H4 (cell line): Measurements from ENCODE around the gene ASPSCR1. TPM values are rescaled to one million over a fixed set of nuclear protein-coding genes. Genes with fewer than 3 reads are reported as not detected.

Experiments used
- DNase-seq: peaks from one replicate; pipeline ENCODE4 v3.0.0-alpha.2; 2015; ENCODE audit warnings: low spot score
- total RNA-seq: library from RNA; depleted of rRNA; stranded (reverse); fragments of >200 nt; shearing (Covaris generic); gene quantifications from 2 replicates; pipeline ENCODE4 v1.2.3, GENCODE V29; 2014

Gene ASPSCR1
- total RNA-seq, 1 experiment from 2014 or later, result 24.9 TPM

DNA sequence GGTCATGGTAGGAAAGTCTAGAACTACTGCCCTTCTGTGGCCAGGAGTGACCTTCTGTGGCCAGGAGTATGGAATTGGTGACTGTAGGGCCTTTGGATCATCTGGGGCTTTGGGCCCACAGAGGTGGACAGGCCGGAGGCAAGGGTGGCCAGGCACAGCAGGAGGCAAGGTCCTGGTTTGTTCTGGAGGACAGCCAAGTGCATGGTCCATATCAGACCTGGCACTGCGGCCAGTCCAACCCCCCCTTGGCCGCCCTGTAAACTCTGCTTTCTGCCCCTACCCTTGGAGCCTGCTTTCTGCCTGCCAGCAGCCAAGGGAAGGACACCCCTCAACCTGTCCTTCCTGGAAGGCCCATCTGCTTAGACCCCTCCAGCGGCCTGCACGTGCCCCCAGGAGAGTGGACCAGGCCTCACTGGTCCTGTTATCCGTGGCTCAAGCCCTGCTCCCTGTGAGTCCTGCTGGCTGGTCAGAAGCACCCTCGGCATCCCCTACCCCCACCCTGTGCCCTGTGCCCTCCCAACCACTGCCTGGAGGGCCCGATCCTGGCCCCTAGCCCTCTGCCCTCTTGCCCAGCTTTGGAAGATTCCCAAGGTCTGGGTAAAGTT is 62.4 kb downstream of the ASPSCR1 start:
- no peak for DNase-seq

- DNase-seq, result no peak
Observed at GRCh38 chr17:82041144-82041814, 63.9 kb downstream of the ASPSCR1 start.

- no peak for DNase-seq
Observed at GRCh38 chr17:82042649-82043048, 65.2 kb downstream of the ASPSCR1 start.

GRCh38 chr17:82043507-82043906 is 66.1 kb downstream of the ASPSCR1 start:
- DNase-seq, result no peak

GRCh38 chr17:82045936-82046484 is 68.6 kb downstream of the ASPSCR1 start:
- DNase-seq, result no peak

GRCh38 chr17:82046903-82047302 is 69.5 kb downstream of the ASPSCR1 start:
- no peak for DNase-seq

DNA sequence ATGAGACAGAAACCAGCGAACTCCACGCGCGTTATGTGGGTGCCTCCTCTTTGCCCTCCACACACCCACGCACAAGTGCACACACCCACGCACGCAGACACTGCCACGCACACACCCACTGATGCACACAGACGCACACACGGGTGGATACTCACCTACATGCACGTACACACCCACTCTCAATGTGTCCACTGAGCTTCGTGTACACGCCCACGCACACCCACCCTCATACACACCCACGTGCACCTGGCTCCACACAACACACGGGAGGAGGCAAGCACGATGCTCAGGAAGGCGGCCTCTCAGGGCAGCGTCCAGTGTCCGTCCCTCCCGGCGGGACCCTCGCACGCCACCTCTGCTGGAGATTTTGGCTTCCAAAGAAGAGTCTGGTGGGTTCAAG is 70.0 kb downstream of the ASPSCR1 start:
- no peak for DNase-seq

DNA sequence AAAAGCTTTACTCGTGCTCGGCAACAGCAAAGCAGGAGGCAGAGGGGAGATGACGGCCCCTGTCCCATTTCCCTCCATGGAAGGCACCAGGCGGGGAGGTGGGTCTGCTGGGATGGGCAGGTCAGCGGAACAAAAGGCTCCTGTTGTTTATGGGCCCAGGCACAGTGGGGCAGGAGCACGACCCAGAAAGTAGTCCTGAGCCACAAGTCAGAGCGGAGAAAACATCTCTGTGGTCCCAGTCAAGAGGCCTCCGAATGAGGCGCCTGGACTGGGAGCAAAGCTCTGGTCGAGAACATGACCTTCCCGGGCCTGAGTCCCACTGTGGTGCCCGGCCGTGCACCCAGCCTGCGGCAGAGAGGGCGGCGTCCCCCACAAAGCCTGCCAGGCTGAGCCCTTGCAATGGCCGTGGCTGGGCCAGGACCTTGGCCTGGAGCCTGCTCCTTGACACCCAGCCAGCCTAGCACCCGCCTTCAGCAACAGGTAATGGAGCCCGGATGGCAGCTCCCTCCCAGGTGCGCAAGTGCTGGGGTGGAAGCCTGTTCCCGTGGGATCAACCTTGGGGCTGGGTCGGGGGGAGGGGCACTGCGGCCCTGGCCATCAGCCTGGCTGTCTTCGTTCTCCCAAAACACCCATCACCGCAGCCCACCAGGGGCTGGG is 70.6 kb downstream of the ASPSCR1 start:
- no peak for DNase-seq

GRCh38 chr17:82048571-82048971 is 71.1 kb downstream of the ASPSCR1 start:
- no peak for DNase-seq

DNA sequence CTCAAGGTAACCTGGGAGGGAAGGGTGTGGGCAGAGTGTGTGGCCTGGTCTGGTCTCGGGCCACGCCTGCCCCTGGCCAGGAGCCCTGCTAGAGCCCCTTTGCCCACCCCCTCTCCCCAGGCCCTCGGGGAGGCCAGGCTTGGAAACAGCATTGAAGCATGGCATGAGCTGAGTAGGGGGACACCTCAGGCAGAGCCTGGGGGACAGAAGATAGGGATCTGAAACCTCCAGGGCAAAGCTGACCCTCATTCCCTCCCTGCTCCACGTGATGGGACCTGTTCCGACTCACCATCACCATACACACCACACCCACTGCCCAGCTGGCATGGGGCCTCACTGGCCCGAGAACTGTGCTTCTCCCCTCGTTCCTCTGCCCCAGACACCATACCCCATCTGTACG is 71.7 kb downstream of the ASPSCR1 start:
- no peak for DNase-seq

GRCh38 chr17:82049521-82049971 is 72.1 kb downstream of the ASPSCR1 start:
- no peak for DNase-seq

GRCh38 chr17:82050152-82050760 is 72.8 kb downstream of the ASPSCR1 start:
- DNase-seq, result no peak

DNA sequence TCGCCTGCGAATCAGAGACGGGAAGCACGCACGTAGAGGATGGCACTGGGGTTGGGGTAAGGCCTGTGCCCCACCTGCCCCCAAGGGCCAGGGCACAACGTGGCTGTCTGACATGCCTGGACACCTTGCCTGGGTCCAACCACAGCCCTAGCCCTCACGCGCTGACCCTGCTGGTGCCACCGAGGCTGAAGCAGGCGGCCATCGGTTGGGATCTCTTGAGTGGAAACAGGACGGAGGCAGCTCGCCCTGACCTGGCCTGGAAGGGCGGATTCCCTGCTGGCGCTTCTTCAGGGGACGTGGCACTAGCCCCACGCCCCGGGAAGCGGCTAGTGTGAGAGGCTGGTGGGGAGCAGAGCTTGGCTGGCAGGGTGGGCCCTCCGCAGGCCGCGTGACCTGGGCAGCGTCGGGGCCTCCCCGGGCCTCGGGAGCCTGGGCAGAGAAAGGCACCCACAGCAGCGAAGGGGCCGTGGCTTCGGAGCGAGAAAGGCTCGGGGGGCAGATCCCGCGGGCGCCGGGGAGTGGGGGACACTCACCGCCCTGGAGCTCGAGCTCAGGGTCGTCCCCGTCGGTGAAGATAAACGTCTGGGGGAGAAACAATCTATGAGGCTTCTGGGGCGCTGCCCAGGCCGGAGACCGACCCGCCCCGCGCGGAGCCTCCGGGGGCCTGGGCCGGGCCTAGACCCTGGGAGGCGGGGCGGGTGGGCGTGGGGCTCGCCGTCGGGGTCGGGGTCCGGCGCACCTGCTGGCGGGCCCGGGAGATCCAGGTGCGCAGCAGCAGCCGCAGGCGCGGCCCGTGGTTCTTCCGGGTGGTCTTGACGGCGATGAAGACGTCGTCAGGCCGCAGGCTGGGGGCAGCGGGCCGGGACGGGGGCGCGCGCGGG is 73.6 kb downstream of the ASPSCR1 start:
- DNase-seq, result no peak

- DNase-seq, result no peak
Observed at GRCh38 chr17:82051776-82052637, 74.6 kb downstream of the ASPSCR1 start, which contains the start of the genes GPS1 and RFNG. GPS1 (plus strand) TSS chr17:82051898; CDS start chr17:82051932, 34 bp downstream. RFNG (minus strand) TSS chr17:82051811; CDS start chr17:82051766, 45 bp downstream.

DNA sequence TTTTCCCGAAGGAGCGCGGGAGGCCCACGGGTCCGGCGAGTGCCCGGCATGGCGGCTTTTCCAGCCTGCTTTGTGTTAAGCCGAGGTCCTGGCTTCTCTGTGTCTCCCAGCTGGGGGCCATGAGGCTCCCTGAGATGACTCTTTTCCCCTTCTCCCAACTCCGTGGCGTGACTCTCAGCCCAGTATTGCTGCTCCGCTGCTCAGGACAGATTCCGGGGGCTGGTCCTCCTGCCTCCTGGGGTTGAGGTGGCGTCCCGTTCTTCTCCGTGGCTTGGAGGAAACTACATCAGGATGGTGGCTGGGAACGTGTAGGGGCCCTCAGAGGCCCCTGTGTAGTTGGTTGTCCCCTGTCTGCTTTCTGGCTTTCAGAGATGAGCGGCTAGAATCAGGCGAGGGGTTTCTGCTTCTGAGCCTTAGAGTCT is 75.2 kb downstream of the ASPSCR1 start:
- no peak for DNase-seq

DNA sequence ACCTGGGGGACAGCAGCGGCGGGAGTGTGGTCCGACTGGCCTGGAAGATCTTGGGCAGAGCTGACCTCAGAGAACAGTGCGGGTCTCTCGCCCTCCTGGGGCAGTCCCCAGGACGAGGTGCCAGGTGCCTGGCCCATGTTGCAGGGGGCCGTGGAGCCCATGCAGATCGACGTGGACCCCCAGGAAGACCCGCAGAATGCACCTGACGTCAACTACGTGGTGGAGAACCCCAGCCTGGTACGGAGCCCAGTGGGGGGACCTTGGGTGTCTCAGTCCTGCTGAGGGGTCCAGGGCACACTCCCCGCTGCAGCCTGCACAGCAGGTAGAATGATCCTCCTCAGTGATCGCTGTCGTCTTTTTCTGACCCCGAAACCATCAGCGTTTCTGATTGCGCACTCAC is 75.7 kb downstream of the ASPSCR1 start:
- no peak for DNase-seq

GRCh38 chr17:82053556-82054263 is 76.3 kb downstream of the ASPSCR1 start:
- DNase-seq, result no peak

- DNase-seq, result no peak
Observed at GRCh38 chr17:82054351-82055022, 77.1 kb downstream of the ASPSCR1 start.
